Naive B cell (primary cell): ENCODE results near the gene CHI3L1. TPM values are rescaled to one million over a fixed set of nuclear protein-coding genes. Genes with fewer than 3 reads are reported as not detected.

Experiments
- ATAC-seq, 2 donors: fragments of 150-1000 bp; cut with Tn5 transposase; 2 replicates each; pipeline ENCODE4 v1.10.0; 2021; ENCODE audit warnings: low read depth in 2 of 2, mild to moderate bottlenecking in 2 of 2, moderate library complexity in 2 of 2
- DNase-seq: peaks from one replicate; pipeline ENCODE4 v3.0.0; 2022
- H3K27ac Mint-ChIP-seq, 6 donors: one replicate each; pipeline ENCODE4 v1.8.0; 2020 to 2022; ENCODE audit warnings: mild to moderate bottlenecking in 6 of 6, mixed read lengths in 6 of 6, moderate library complexity in 5 of 6, inconsistent platforms in 2 of 6
- H3K27me3 Mint-ChIP-seq, 3 donors: one replicate each; pipeline ENCODE4 v1.8.0; 2021 to 2022; ENCODE audit warnings: mixed read lengths in 3 of 3, mild to moderate bottlenecking in 1 of 3
- H3K36me3 Mint-ChIP-seq, 2 donors: one replicate each; pipeline ENCODE4 v1.8.0; 2020 to 2022; ENCODE audit warnings: mixed read lengths in 2 of 2, inconsistent platforms in 1 of 2, mild to moderate bottlenecking in 1 of 2
- H3K4me1 Mint-ChIP-seq, 3 donors: one replicate each; pipeline ENCODE4 v1.8.0; 2020 to 2022; ENCODE audit warnings: mixed read lengths in 3 of 3, inconsistent platforms in 1 of 3, mild to moderate bottlenecking in 1 of 3, moderate library complexity in 1 of 3
- H3K4me3 Mint-ChIP-seq, 8 donors: one replicate each; pipeline ENCODE4 v1.8.0; 2020 to 2022; ENCODE audit warnings: mild to moderate bottlenecking in 8 of 8, mixed read lengths in 8 of 8, moderate library complexity in 8 of 8, inconsistent platforms in 2 of 8
- H3K9me3 Mint-ChIP-seq, 7 donors: one replicate each; pipeline ENCODE4 v1.8.0; 2020 to 2022; ENCODE audit warnings: mixed read lengths in 7 of 7, mild to moderate bottlenecking in 5 of 7, inconsistent platforms in 2 of 7, moderate library complexity in 1 of 7
- polyA plus RNA-seq, 6 donors: library from polyadenylated mRNA; unstranded; fragments of 300-500 nt; fragmentation: Illumina TruSeq; gene quantifications; one replicate each; pipeline ENCODE4 v1.2.3, GENCODE V29; 2021; ENCODE audit warnings: low read depth in 6 of 6

Gene CHI3L1
- polyA plus RNA-seq, 6 donors from 2014 or later, result 0.32 TPM; not detected in 5

DNA sequence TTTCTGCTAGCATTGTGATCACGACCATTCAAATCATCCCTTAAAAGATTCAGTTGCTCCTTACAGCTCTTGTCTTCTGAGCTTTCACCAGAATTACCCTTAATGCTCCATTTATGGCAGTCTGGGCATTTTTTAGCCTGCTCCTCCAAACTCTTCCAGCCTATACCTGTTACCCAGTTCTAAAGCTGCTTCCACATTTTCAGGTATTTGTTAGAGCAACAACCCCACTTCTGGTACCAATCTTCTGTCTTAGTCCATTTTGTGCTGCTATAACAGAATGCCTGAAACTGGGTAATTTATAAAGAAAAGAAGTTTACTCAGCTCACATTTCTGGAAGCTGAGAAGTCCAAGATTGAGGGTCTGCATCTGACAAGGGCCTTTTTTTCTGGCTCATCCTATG, 28.1 kb downstream of the CHI3L1 start:
- no peak for ATAC-seq
- Mint-ChIP-seq H3K4me3 (no peak overlapping the region), H3K27me3 (peaks cover 7 to 31% (median 26%) of the 10 kb centered on the region in 3 donors), H3K36me3 (no peaks in the 10 kb centered on the region), H3K27ac (no peak overlapping the region), H3K9me3 (peaks cover 0 to 18% (median 9%) of the 10 kb centered on the region in 7 donors), H3K4me1 (no peaks in the 10 kb centered on the region)
- no peak for DNase-seq

GRCh38 chr1:203156280-203156679, 30.2 kb downstream of the CHI3L1 start:
- no peak overlapping the region for H3K27ac Mint-ChIP-seq
- H3K27me3 Mint-ChIP-seq, result peaks cover 7 to 16% (median 14%) of the 10 kb centered on the region in 3 donors
- no peak for DNase-seq

GRCh38 chr1:203153989-203154821, 32.3 kb downstream of the CHI3L1 start:
- no peaks in the 10 kb centered on the region for H3K36me3 Mint-ChIP-seq
- no peak for ATAC-seq
- peaks cover 0 to 12% (median 9%) of the 10 kb centered on the region in 3 donors for H3K27me3 Mint-ChIP-seq
- H3K4me1 Mint-ChIP-seq, result no peaks in the 10 kb centered on the region
- peaks cover 0 to 15% (median 9%) of the 10 kb centered on the region in 7 donors for H3K9me3 Mint-ChIP-seq
- DNase-seq, result no peak
- no peak overlapping the region for H3K27ac Mint-ChIP-seq
- no peak overlapping the region for H3K4me3 Mint-ChIP-seq

More at GRCh38 chr1:203156280-203156679, 30.2 kb downstream of the CHI3L1 start:
- peaks cover 0 to 18% (median 9%) of the 10 kb centered on the region in 7 donors for H3K9me3 Mint-ChIP-seq
- no peak for ATAC-seq
- no peaks in the 10 kb centered on the region for H3K4me1 Mint-ChIP-seq
- H3K4me3 Mint-ChIP-seq, result no peak overlapping the region
- H3K36me3 Mint-ChIP-seq, result no peaks in the 10 kb centered on the region

GRCh38 chr1:203153051-203153988, 33.2 kb downstream of the CHI3L1 start:
- Mint-ChIP-seq H3K4me1 (no peaks in the 10 kb centered on the region), H3K9me3 (peaks cover 0 to 6% (median 3%) of the 10 kb centered on the region in 7 donors), H3K27ac (no peak overlapping the region), H3K27me3 (peaks cover 0 to 12% (median 4%) of the 10 kb centered on the region in 3 donors), H3K36me3 (no peaks in the 10 kb centered on the region), H3K4me3 (no peak overlapping the region)
- DNase-seq, result no peak
- no peak for ATAC-seq

DNA sequence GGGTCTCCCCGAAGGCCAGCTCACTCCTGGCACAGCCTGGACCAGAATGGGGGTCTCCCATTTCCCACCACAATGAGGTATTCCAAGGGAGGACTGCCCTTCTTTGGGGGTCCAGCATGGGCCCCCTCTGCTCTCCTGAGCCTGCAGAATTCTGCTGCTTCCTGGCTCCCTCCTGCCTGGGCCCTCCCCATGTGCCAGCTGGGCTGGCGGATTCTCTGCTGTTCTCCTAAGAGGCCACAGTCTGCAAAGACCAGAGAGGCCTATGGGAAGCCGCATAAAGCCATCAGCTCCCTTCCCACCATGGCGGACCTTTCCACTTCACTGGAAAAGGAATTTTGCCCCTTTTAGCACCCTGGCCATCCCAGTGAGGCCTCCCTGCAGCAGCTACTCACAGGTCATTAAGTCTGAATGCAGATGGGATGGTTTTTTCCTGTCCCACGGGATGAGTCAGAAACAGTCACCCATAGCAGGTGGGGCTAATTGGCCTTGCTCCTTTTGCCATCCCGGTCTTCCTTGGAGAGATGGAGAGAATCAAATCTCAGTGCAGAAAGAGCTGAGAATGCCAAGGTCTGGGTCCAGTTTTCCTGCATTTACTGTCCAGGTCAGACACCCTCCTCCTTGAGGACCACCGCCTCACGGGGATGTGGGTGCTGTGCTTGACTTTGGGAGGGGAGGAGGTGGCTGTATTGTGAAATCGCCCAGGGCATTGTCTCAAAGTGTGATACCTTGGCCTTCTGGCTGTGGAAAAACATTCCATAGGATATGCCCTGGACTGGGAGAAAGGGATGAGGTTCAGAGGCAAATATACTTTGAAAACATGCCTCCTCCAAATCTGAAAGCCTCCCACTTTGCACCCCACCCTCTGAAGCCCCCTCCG, 34.1 kb downstream of the CHI3L1 start:
- no peak for ATAC-seq
- DNase-seq, result no peak
- H3K4me1 Mint-ChIP-seq, result no peaks in the 10 kb centered on the region
- no peaks in the 10 kb centered on the region for H3K36me3 Mint-ChIP-seq
- H3K9me3 Mint-ChIP-seq, result no peaks in the 10 kb centered on the region
- H3K27ac Mint-ChIP-seq, result no peak overlapping the region
- H3K4me3 Mint-ChIP-seq, result no peak overlapping the region
- peaks cover 0 to 12% (median 0%) of the 10 kb centered on the region in 3 donors for H3K27me3 Mint-ChIP-seq

DNA sequence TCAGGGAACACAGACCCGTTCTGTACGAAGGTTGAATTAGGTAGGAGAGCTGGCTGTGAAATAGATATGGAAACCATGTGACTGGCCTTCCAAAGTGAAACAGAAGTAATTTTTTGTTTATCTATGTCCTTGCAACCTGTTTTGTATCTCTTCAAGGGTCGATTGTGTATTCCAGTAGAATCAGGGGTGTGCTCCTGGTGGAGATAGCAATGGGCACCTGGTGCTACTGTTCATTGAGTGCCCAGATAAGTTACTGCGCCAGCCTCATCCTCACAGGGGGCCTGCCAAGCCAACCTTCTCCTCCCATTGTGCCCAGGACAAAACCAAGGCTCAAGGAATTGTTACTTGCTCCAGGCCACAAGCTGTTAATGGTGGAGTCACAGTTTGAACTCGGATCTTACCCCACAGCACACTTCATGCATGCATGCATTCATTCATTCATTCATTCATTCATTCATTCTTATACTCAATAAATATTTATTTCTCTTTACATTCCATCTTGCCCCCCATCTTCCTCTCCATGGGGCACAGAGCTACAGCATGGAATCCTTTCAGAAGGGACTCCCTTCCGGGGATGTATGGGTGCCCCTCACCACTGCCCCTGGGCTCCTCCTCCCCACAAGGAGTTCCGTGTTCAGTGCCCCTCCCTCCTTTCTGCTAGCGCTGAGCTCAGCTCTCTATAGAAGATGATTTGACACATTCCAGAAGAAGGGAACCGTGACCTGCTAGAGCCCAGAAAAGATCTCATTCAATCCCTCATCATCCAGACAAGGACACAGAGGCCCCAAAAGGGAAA, 34.9 kb downstream of the CHI3L1 start:
- no peak overlapping the region for H3K27ac Mint-ChIP-seq

GRCh38 chr1:203150511-203151297, 35.8 kb downstream of the CHI3L1 start:
- Mint-ChIP-seq H3K36me3 (no peaks in the 10 kb centered on the region), H3K4me1 (no peaks in the 10 kb centered on the region), H3K9me3 (no peaks in the 10 kb centered on the region), H3K27ac (peak overlapping the region in 1 of 6 donors; percentile 66), H3K27me3 (peaks cover 0 to 8% (median 0%) of the 10 kb centered on the region in 3 donors), H3K4me3 (no peak overlapping the region)
- ATAC-seq (no peak), DNase-seq (no peak)

More for the DNA sequence above, 34.9 kb downstream of the CHI3L1 start:
- Mint-ChIP-seq H3K36me3 (no peaks in the 10 kb centered on the region), H3K4me1 (no peaks in the 10 kb centered on the region), H3K4me3 (no peak overlapping the region), H3K27me3 (peaks cover 0 to 8% (median 0%) of the 10 kb centered on the region in 3 donors), H3K9me3 (no peaks in the 10 kb centered on the region)
- DNase-seq (no peak), ATAC-seq (no peak)

- ATAC-seq, result no peak
- Mint-ChIP-seq H3K27me3 (peaks cover 0 to 3% (median 0%) of the 10 kb centered on the region in 3 donors), H3K4me1 (no peaks in the 10 kb centered on the region), H3K4me3 (no peak overlapping the region), H3K9me3 (no peaks in the 10 kb centered on the region), H3K27ac (peak overlapping the region in 1 of 6 donors; percentile 70), H3K36me3 (peaks cover 0 to under 1% of the 10 kb centered on the region in 2 donors)
- DNase-seq, result no peak
Measured at GRCh38 chr1:203149188-203149840, 37.2 kb downstream of the CHI3L1 start.

DNA sequence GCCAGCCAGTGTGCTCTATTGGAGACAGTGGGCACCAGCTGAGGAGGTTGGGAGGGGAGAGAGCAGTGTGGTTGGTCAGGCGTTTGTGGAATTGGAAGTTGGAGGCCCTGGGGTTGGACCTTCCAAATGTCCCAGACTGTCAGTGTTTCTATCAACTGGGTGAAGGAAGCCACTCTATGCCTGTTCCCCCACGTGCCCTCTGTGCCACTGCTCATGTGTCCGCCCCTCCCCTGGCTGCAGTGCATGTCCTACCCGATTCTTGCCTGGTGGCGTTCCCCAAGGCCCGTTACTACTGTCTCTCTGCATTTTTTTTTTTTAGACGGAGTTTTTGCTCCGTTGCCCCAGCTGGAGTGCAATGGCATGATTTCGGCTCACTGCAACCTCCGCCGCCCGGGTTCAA, 37.9 kb downstream of the CHI3L1 start:
- H3K4me1 Mint-ChIP-seq, result no peaks in the 10 kb centered on the region
- H3K4me3 Mint-ChIP-seq, result no peak overlapping the region
- peaks cover 0 to 6% (median 0%) of the 10 kb centered on the region in 3 donors for H3K27me3 Mint-ChIP-seq
- peak overlapping the region in 1 of 6 donors; percentile 57 for H3K27ac Mint-ChIP-seq
- ATAC-seq (no peak), DNase-seq (no peak)
- H3K9me3 Mint-ChIP-seq, result peaks cover 0 to 3% (median under 1%) of the 10 kb centered on the region in 7 donors
- H3K36me3 Mint-ChIP-seq, result peaks cover 0 to 8% of the 10 kb centered on the region in 2 donors

- H3K36me3 Mint-ChIP-seq, result peaks cover 0 to 12% of the 10 kb centered on the region in 2 donors
- no peak overlapping the region for H3K27ac Mint-ChIP-seq
- H3K9me3 Mint-ChIP-seq, result peaks cover 0 to 6% (median 2%) of the 10 kb centered on the region in 7 donors
- ATAC-seq, result no peak
- peaks cover 0 to 6% (median 0%) of the 10 kb centered on the region in 3 donors for H3K27me3 Mint-ChIP-seq
- H3K4me1 Mint-ChIP-seq, result no peaks in the 10 kb centered on the region
- H3K4me3 Mint-ChIP-seq, result no peak overlapping the region
- no peak for DNase-seq
Measured at GRCh38 chr1:203148127-203148526, 38.4 kb downstream of the CHI3L1 start.

DNA sequence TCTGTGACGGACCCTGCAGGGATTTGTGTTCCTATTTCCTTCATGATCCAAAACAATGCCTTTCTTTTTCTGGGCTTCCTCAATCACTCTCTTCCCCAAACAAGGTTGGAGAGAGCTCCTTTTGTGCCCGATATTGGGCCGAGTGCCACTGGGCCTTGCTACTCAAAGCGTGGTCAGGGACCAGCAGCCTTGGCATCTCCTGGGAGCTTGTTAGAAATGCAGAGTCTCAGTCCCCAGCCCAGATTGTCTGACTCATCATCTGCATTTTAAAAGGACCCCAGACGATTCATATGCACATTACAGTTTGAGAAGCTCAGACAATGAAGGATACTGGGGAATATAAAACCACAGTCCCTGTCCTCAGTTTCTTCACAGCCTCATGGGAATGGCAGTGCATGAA, 39.1 kb downstream of the CHI3L1 start:
- H3K27me3 Mint-ChIP-seq, result peaks cover 0 to 6% (median 5%) of the 10 kb centered on the region in 3 donors
- no peaks in the 10 kb centered on the region for H3K4me1 Mint-ChIP-seq
- peaks cover 0 to 18% of the 10 kb centered on the region in 2 donors for H3K36me3 Mint-ChIP-seq
- no peak overlapping the region for H3K4me3 Mint-ChIP-seq
- no peak for ATAC-seq
- no peak for DNase-seq
- H3K9me3 Mint-ChIP-seq, result peaks cover 0 to 6% (median 2%) of the 10 kb centered on the region in 7 donors
- no peak overlapping the region for H3K27ac Mint-ChIP-seq
